GM18951 (cell line): ENCODE results near the gene CDKN2A.

Experiments used
- POLR2A ChIP-seq: IDR thresholded peaks from 4 replicates; pipeline ENCODE4 v1.6.1; 2011; ENCODE audit warnings: mild to moderate bottlenecking; ENCODE audit not compliant: insufficient read length, insufficient read depth; ENCODE audit errors: extremely low read depth
- in situ Hi-C: fragments of 300-500 bp; cut with MboI; formaldehyde crosslinking; loops from one replicate; pipeline ENCODE4 v1.12.0; 2022; ENCODE audit warnings: low sequenced_read_pairs, mixed read lengths, inconsistent platforms; ENCODE audit not compliant: unreplicated experiment

The CDKN2A gene

GRCh38 chr9:21982861-21983560 is 11.2 kb downstream of the CDKN2A start:
- in situ Hi-C loops = no loop called here
- no peak for TF ChIP-seq POLR2A

- in situ Hi-C loops = no loop called here
- no peak for TF ChIP-seq POLR2A
Measured at GRCh38 chr9:21982391-21982790, 11.8 kb downstream of the CDKN2A start.

GRCh38 chr9:21976334-21976875 is 17.8 kb downstream of the CDKN2A start:
- in situ Hi-C loops = no loop called here

GRCh38 chr9:21974722-21975409 is 19.3 kb downstream of the CDKN2A start:
- TF ChIP-seq POLR2A = no peak
- in situ Hi-C loops = no loop called here

More at GRCh38 chr9:21976334-21976875, 17.8 kb downstream of the CDKN2A start:
- no peak for TF ChIP-seq POLR2A

- TF ChIP-seq POLR2A = no peak
- in situ Hi-C loops = no loop called here
Measured at GRCh38 chr9:21974343-21974721, 19.9 kb downstream of the CDKN2A start.

- TF ChIP-seq POLR2A = no peak
- in situ Hi-C loops = no loop called here
Measured at GRCh38 chr9:21972361-21972760, 21.8 kb downstream of the CDKN2A start.

- in situ Hi-C loops = no loop called here
- TF ChIP-seq POLR2A = no peak
Measured at GRCh38 chr9:21970800-21971640, 23.2 kb downstream of the CDKN2A start.

- in situ Hi-C loops = no loop called here
- no peak for TF ChIP-seq POLR2A
Measured at GRCh38 chr9:21969951-21970799, 24.0 kb downstream of the CDKN2A start.

- no peak for TF ChIP-seq POLR2A
- in situ Hi-C loops = no loop called here
Measured at GRCh38 chr9:21969011-21969940, 24.9 kb downstream of the CDKN2A start.

GRCh38 chr9:21968331-21969010 is 25.7 kb downstream of the CDKN2A start:
- in situ Hi-C loops = no loop called here
- TF ChIP-seq POLR2A = no peak

- TF ChIP-seq POLR2A = no peak
- in situ Hi-C loops = no loop called here
Measured at GRCh38 chr9:21967702-21968101, 26.5 kb downstream of the CDKN2A start.
